ENCODE data around the gene ADAMTS18. TPM values are rescaled to one million over a fixed set of nuclear protein-coding genes. Genes with fewer than 3 reads are reported as not detected.

ADAMTS18 gene
- total RNA-seq, 2 experiments from 2014 or later = not detected

DNA sequence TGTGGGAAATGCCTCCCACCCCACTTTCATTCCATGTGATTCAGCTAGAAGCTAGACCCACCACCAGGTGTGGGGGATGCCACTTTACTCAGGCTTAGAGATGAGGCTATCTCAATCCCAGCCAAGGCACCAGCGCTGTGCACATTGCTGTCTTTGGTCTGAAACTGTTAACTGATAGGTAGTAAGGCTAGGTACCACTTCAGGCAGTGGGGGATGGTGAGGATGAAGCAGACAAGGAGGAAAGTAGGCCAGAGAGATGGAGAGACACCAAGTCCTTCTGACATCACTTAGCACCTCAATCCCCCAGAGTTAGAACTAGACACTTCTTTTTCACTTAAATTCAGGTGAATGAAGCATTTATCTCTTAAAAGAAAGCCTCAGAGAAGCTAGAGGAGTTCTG, 35.8 kb downstream of the ADAMTS18 start:
- TF ChIP-seq, protein P1, sequence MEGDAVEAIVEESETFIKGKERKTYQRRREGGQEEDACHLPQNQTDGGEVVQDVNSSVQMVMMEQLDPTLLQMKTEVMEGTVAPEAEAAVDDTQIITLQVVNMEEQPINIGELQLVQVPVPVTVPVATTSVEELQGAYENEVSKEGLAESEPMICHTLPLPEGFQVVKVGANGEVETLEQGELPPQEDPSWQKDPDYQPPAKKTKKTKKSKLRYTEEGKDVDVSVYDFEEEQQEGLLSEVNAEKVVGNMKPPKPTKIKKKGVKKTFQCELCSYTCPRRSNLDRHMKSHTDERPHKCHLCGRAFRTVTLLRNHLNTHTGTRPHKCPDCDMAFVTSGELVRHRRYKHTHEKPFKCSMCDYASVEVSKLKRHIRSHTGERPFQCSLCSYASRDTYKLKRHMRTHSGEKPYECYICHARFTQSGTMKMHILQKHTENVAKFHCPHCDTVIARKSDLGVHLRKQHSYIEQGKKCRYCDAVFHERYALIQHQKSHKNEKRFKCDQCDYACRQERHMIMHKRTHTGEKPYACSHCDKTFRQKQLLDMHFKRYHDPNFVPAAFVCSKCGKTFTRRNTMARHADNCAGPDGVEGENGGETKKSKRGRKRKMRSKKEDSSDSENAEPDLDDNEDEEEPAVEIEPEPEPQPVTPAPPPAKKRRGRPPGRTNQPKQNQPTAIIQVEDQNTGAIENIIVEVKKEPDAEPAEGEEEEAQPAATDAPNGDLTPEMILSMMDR (IDR thresholded peaks at IDR 0.05) = no peak
- no peak overlapping the region for H3K4me3 Mint-ChIP-seq
- DNase-seq (no peak), ATAC-seq (no peak)
- CTCF ChIA-PET = no interaction called here
- no peaks in the 10 kb centered on the region for H3K4me1 Mint-ChIP-seq (ENCODE audit: low read depth)
- peaks cover 6% of the 10 kb centered on the region for H3K27me3 Mint-ChIP-seq
- POLR2A ChIA-PET = no interaction called here
- no peaks in the 10 kb centered on the region for H3K9me3 Mint-ChIP-seq
- H3K27ac Mint-ChIP-seq = no peak overlapping the region
- no peaks in the 10 kb centered on the region for H3K36me3 Mint-ChIP-seq (ENCODE audit: low read depth)
- intact Hi-C loops (cut with micrococcal nuclease) = no loop called here

DNA sequence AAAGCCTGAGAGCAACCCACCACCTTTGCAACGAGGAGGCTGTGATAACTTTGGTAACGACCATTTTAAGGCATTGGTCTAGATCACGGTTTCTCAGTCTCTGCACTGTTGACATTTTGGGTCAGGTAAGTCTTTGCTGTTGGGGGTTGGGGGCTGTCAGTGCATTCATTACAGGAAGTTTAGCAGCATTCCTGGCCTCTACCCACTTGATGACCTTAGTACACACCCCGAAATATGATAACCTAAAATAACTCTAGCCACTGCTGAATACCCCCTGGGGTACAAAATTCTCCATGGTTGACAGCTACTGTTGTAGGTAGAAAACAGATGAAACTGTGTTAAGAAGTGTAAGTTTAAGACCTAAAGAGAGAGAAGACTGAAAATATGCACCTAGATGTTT, 36.3 kb downstream of the ADAMTS18 start:
- TF ChIP-seq, protein P1 (IDR thresholded peaks at IDR 0.05) = no peak
- Mint-ChIP-seq H3K9me3 (no peaks in the 10 kb centered on the region), H3K27ac (no peak overlapping the region), H3K27me3 (peaks cover 6% of the 10 kb centered on the region), H3K4me3 (no peak overlapping the region), H3K4me1 (ENCODE audit: low read depth) (no peaks in the 10 kb centered on the region), H3K36me3 (ENCODE audit: low read depth) (no peaks in the 10 kb centered on the region)
- DNase-seq (no peak), ATAC-seq (no peak)
- ChIA-PET CTCF (no interaction called here), POLR2A (no interaction called here)
- intact Hi-C loops (cut with micrococcal nuclease) = no loop called here

DNA sequence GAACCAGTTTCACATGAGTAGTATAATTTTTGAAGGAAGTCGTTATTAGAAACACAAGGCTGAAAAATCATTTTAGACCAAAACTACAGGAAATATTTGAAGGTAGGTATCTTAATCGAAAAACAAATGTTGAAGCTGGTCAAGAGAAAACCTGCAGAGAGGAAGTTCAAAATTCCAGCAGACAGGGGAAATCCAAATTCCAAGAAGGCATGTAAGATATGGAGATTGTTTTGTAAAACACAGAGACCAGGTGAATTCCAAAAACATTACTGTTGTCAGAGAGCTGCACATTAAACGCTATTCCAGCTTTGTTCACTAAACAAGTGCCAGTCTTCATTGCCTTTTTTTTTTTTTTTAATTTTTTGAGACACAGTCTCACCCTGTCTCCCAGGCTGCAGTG, 38.4 kb downstream of the ADAMTS18 start:
- intact Hi-C loops (cut with micrococcal nuclease) = no loop called here
- H3K27ac Mint-ChIP-seq = no peak overlapping the region
- no peaks in the 10 kb centered on the region for H3K36me3 Mint-ChIP-seq (ENCODE audit: low read depth)
- no peaks in the 10 kb centered on the region for H3K9me3 Mint-ChIP-seq
- TF ChIP-seq, protein P1 (IDR thresholded peaks at IDR 0.05) = no peak
- CTCF ChIA-PET = no interaction called here
- no peak overlapping the region for H3K4me3 Mint-ChIP-seq
- peaks cover 3% of the 10 kb centered on the region for H3K27me3 Mint-ChIP-seq
- H3K4me1 Mint-ChIP-seq (ENCODE audit: low read depth) = no peaks in the 10 kb centered on the region
- DNase-seq (no peak), ATAC-seq (no peak)
- POLR2A ChIA-PET = no interaction called here

DNA sequence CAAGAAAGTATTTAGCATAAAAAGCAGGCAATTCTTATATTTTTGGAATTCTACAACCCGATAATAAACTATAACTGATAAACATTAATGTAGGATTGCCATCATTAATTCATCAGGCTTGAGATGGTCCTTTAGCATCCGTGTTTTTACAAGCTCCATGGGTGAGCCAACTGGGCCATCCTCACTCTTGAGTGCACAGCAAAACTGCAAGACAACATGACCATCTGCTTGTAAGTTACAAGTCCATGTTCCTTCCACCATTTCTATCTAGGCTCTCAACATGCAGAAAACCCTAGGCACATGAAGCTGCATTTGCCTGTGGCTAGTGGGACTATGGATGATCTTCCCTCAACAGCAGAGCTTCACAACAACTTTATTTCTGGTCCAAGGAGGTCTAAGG, 40.1 kb downstream of the ADAMTS18 start:
- DNase-seq = no peak
- Mint-ChIP-seq H3K27ac (no peak overlapping the region), H3K36me3 (ENCODE audit: low read depth) (no peaks in the 10 kb centered on the region), H3K4me3 (no peak overlapping the region), H3K27me3 (peaks cover 1% of the 10 kb centered on the region), H3K9me3 (no peaks in the 10 kb centered on the region), H3K4me1 (ENCODE audit: low read depth) (no peaks in the 10 kb centered on the region)
- intact Hi-C loops (cut with micrococcal nuclease) = no loop called here
- ATAC-seq = no peak
- TF ChIP-seq, protein P1 (IDR thresholded peaks at IDR 0.05) = no peak
- CTCF ChIA-PET = interaction anchor here (2.2 kb wide), 1 partner anchor 158 kb away, joined by 7 read pairs; no protein-coding TSS in a partner anchor
- POLR2A ChIA-PET = no interaction called here

DNA sequence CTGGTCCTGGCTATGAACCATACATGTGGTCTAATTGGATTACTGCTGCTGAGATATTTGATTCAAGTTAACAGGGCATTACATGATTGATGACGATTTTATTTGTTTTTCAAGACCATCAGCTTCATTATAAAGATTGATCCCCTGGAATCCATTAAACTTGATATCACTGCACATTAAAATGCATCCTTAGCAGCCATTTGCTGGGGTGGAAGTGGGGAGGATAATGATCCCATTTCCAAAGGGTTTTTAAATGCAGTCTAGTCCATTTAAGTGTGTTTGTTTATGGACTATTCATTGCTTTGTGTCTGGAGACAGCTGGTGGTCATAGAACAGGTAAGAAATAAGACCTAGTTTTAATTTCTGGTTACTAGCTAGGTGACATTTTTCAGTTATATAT, 40.9 kb downstream of the ADAMTS18 start:
- DNase-seq (no peak), ATAC-seq (no peak)
- Mint-ChIP-seq H3K4me3 (no peak overlapping the region), H3K9me3 (no peaks in the 10 kb centered on the region), H3K36me3 (ENCODE audit: low read depth) (no peaks in the 10 kb centered on the region), H3K4me1 (ENCODE audit: low read depth) (no peaks in the 10 kb centered on the region), H3K27me3 (no peaks in the 10 kb centered on the region), H3K27ac (no peak overlapping the region)
- intact Hi-C loops (cut with micrococcal nuclease) = no loop called here
- POLR2A ChIA-PET = no interaction called here
- CTCF ChIA-PET = interaction anchor here (2.2 kb wide), 1 partner anchor 157 kb away, joined by 7 read pairs; no protein-coding TSS in a partner anchor
- TF ChIP-seq, protein P1 (IDR thresholded peaks at IDR 0.05) = no peak

Measured in activated CD8-positive, alpha-beta T cell treated with anti-CD3 and anti-CD28 coated beads for 36 hours (primary cell).